Measurements from ENCODE around the gene UBAP2L.

DNA sequence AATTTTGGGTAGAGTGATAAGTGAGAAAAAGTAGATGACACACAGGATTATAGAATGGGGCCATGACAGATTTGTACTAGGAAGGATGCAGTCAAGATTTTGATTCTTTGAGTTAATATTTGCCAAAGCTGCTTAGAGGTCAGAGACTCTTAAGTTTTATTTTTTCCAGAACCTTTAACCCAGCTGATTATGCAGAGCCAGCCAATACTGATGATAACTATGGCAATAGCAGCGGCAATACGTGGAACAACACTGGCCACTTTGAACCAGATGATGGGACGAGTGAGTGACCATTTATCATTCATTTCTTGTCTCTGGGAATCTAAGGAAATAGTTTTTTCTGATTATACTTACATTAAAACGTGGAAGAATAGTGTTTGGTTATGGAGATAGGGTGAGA lies 16.1 kb downstream of the UBAP2L start:
- TF ChIP-seq, protein P1, sequence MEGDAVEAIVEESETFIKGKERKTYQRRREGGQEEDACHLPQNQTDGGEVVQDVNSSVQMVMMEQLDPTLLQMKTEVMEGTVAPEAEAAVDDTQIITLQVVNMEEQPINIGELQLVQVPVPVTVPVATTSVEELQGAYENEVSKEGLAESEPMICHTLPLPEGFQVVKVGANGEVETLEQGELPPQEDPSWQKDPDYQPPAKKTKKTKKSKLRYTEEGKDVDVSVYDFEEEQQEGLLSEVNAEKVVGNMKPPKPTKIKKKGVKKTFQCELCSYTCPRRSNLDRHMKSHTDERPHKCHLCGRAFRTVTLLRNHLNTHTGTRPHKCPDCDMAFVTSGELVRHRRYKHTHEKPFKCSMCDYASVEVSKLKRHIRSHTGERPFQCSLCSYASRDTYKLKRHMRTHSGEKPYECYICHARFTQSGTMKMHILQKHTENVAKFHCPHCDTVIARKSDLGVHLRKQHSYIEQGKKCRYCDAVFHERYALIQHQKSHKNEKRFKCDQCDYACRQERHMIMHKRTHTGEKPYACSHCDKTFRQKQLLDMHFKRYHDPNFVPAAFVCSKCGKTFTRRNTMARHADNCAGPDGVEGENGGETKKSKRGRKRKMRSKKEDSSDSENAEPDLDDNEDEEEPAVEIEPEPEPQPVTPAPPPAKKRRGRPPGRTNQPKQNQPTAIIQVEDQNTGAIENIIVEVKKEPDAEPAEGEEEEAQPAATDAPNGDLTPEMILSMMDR (IDR thresholded peaks at IDR 0.05; ENCODE audit: low read depth, low read length) = no peak
- TF ChIP-seq POLR2A (IDR thresholded peaks at IDR 0.05; ENCODE audit: extremely low read depth, insufficient read length) (no peak), MYC (IDR thresholded peaks at IDR 0.05; ENCODE audit: low read depth, low read length) (no peak)

Data from NB4 (cell line).